NCI-H510A treated with DMSO at 0.1 percent for 48 hours (cell line): ENCODE measurements around the gene GNAL.
A peak's percentile ranks its signal among the peaks of the same experiment; 100 is the strongest.
"Not testable (repeated sequence)": the region's sequence is repeated elsewhere in the genome, so short reads cannot be mapped to it uniquely, and the experiment has no call there.

ENCODE experiments used
- DNase-seq: peaks from one replicate; lab custom pipeline; 2025; lab: John Stamatoyannopoulos, UW

The GNAL gene

DNA sequence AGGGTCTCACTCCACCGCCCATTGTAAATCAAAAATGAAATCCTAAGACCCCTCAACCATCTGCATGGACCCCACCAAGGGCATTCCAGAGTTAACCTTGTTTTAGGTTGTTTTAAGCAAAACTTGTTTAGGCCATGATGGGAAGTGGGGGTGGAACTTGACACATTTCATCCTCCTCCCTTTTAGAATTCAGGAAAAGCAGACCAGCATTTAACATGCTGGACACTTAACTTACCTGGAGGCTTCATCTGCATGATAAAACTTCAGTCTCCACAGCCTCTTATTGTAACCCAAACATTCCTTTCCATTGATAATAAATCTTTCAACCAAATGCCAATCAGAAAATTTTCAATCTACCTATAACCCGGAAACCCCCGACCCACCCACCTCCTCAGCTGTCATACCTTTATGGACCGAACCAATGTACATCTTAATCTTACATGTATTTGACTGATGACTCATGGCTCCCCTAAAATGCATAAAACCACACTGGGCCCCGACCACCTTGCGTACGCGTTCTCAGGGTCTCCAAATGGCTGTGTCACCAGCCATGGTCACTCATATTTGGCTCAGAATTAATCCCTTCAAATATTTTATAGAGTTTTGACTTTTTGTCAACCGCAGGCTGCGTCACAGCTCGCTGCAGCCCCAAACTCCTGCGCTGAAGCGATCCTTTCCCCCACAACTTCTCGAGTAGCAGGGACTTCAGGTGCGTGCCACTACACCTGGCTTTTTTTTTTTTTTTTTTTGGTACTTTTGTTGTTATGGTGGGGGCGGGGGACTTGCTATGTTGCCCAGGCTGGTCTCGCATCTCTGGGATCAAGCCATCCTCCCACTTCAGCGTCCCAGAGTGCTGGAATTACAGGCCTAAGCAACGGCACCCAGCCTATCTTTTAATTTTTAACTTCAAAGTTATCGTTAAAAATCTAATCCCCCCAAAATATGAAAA, 218.1 kb downstream of the GNAL start:
- DNase-seq: no peak

DNA sequence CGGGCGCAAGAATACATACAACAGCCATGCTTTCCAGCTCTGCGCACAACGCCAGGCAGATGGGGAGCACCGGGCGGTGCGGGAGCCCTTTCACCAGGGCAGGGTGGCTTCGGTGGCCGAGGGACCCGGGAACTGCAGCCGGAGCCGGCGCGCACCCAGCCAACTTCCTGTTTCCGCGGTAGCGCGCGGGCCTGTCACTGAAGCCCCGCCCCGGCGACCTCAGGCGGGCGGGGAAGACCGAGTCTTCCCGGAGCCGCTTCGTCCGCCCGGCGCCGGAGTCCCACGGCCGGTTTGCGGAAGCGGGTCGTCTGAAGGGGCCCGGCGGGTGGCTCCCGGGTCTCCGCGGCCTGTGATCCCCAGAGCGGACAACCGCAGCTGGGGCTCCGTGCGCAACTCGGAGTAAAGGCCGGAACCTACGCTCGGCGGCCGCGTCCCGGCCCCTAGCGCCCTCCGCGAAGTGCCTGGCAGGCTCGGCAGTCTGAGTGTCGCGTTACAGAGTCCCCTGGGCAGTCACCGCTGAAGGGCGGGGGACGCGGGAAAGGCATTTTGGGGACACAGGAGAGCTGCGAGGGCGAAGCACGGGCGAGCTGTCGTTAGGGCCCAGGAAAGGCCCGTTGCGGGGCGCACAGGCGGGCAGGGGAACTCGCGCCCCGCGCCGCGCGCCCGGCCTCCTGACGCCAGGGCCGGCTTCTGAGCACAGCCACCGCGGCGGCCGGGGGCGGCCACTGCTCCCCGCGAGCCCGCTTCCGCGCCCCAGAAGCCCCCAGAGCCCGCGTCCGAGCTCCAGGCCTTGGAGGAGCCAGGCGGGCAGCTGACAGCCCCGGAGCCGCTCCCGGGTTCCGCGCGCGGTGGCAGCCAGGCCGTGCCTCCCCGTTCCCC, 219.4 kb downstream of the GNAL start, which contains the start of gene MPPE1:
MPPE1 (minus strand) TSS at position 136 of the 879 bp plus-strand sequence. CDS start 11,053 bp downstream, outside the sequence.
- DNase-seq: peak; percentile 63

DNA sequence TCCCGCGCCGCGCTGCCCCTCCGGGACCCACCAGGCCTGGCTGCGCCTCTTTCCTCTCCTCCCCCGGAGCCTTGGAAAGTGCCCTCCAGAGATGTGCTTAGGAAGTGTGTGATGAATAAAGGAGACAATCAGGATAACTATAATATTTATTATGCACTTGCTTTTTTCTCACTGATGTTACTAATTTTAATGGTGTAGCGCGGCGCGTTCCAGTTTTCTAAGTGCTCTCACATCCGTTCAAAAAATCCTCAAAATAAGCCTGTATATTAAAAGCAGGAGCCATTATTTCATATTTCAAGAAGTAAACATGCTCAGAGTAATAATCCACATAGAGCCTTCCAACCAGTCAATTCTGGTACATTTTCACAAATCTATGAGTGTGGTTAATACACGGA, 220.0 kb downstream of the GNAL start:
- DNase-seq: no peak

DNA sequence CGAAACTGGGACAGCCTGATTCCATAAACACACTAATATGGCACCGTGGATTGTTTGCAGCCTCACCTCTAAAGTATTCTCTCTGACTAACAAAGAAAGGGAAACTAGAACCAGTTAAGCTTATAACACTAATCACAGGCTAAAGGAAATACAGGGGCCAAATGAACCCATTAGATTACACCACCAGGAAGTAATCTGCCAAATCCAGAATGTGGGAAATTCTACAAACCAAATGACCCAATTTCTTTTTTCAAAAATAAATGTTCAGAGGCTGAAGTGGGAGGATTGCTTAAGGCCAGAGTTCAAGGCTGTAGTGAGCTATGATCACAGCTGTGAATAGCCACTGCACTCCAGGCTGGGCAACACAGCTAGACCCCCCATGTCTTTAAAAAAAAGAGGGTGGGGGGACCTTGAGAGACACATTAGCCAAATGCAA, 220.5 kb downstream of the GNAL start:
- peak; percentile 9 for DNase-seq

DNA sequence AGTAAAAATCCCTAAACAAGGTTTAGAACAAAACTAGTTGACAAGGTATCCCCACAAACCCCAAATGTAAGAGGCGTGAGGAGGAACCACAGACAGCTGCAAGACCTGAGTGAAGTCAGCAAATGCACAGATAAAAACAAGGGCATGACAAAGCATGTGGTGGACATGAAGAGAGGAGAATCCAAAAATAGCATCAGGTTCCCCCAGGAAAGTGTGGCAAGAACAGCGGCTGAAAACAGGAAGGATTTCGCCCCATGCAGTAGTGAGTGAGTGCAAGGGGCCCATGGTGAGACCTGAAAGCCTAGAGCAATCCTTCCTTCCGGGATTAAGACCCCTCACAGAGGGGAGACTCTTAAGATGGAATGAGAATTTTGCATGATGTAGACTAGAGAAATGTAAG, 227.8 kb downstream of the GNAL start:
- not testable (repeated sequence) for DNase-seq

DNA sequence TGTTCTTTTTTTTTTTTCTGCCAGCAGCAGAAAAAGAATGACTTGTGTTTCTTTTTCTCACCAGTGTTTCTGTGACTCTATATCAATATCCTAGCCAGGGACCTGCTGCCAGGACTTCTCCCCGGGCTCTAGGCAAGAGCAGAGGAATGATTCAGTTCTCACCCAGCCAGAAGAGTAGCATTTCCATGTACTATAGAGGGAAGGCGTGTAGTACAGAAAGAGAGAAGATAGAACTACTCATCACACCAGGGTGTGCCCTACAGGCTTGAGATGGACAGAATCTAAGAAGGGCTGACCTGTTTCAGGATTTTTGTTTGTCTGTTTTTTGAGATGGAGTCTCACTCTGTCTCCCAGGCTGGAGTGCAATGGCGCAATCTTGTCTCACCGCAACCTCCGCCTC, 230.5 kb downstream of the GNAL start:
- DNase-seq: not testable (repeated sequence)

DNA sequence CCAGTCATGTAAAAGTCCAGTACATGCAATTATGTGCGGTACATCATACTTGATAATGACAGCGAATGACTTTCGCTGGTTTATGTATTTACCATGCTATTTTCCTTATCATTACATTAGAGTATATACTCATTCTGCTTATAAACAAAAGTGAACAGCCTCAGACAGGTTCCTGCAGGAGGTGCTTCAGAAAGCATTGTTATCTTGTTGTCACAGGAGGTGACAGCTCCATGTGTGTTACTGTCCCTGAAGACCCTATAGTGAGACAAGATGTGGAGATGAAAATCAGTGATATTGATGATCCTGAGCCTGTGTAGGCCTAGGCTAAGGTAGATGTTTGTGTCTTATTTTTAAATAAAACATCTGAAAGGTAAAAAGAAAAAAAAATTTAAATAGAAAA, 234.4 kb downstream of the GNAL start:
- no peak for DNase-seq

DNA sequence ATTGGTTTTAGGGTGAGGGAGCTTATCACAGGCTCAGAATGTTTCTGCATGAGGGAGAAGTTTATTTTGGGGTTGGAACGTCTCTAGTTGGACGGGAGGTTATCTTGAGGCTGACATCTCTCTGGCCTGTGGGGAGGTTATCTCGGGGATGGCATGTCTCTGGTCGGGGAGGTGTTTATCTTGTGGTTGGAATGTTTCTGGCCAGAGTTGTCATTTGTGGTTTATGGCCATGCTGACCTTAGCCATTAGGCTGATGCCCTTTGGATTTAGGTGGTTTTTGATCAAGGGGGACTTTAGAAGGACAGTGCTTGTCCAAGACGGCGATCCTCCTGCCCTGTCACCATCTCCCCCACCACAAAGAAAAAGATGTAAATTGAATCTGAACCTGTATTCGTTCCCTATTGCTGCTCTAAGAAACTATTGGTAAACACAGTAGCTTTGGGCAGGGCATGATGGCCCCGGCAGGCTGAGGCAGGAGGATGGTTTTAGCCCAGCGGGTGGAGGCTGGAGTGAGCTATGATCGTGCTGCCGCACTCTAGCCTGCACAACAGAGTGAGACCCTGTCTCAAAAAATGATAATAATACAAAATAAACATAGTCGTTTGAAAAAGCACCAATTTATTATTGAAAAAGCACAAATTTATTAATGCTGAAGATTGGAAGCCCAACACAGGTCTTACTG, 236.9 kb downstream of the GNAL start:
- no peak for DNase-seq

DNA sequence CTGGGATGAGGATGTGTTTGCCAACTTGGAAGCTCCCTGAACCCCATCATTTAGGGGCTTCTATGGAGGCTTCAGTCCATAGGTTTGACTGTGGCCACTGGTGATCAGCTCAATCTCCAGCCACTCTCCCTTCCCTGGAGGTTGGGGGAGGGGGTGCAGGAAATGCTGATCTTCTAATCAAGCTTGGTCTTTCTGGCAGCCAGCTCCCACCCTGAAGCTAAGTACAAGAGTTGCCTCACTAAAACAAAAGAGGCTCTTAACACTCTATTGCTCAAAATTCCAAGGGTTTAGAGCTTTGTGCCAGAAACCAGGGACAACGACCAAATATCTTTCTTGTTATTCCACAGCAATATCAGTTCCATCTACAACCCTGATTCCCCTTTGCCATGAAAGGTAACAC, 238.4 kb downstream of the GNAL start:
- DNase-seq: no peak

DNA sequence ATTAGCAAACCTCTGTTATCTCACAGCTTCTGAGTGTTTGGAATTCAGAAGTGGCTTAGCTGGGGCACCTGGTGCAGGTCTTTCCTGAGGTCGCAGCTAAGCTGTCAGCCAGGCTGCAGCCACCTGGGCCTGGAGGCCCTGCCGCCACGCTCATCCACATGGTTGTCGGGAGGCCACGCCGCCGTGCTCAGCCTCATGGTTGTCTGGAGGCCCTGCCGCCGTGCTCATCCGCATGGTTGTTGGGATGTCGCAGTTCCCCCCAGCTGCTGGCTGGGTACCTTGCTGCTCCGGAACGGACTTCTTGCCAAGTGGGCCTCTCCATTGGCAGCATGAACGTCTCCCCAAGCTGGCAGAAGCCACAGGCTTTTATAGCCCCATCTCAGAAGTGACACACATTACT, 243.3 kb downstream of the GNAL start:
- DNase-seq: no peak
